ENCODE data around the gene NTM. TPM values are rescaled to one million over a fixed set of nuclear protein-coding genes. Genes with fewer than 3 reads are reported as not detected.

The NTM gene
- total RNA-seq, 1 donor from 2014 or later = not detected

- CTCF ChIA-PET = no interaction called here
- Mint-ChIP-seq H3K9me3 (no peaks in the 10 kb centered on the region), H3K4me1 (no peaks in the 10 kb centered on the region), H3K27me3 (no peaks in the 10 kb centered on the region), H3K27ac (no peak overlapping the region), H3K4me3 (no peak overlapping the region), H3K36me3 (ENCODE audit: low read depth) (no peaks in the 10 kb centered on the region)
- no peak for DNase-seq
- TF ChIP-seq CTCF (IDR thresholded peaks at IDR 0.05) = no peak
- no peak for ATAC-seq (ENCODE audit: low read depth)
- POLR2A ChIA-PET = no interaction called here
- intact Hi-C loops (cut with micrococcal nuclease) = no loop called here
Observed at GRCh38 chr11:132033051-132033450, 662.6 kb downstream of the NTM start.

- H3K27me3 Mint-ChIP-seq = no peaks in the 10 kb centered on the region
- intact Hi-C loops (cut with micrococcal nuclease) = no loop called here
Observed at GRCh38 chr11:132035228-132035627, 664.8 kb downstream of the NTM start.

DNA sequence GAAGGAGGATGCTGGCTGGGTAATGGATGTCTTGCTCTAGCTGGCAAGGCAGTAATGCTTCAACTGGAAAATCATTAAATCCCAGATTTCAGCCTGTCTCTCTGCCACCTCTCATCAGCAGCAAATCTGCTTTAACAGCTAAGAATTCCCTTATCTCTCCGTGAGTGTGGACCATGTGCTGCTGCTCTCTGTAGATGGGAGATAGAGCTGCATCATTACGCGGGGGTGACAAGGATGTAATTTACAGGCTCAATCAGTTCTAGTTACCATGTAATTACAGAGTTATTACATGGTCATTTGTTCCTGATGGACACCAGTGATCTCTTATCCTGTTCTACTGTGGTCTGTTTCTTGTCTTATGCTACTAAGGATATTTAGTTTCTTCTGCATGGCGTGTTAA is 665.4 kb downstream of the NTM start:
- Mint-ChIP-seq H3K4me3 (no peak overlapping the region), H3K4me1 (no peaks in the 10 kb centered on the region), H3K36me3 (ENCODE audit: low read depth) (no peaks in the 10 kb centered on the region), H3K27me3 (no peaks in the 10 kb centered on the region), H3K9me3 (no peaks in the 10 kb centered on the region), H3K27ac (no peak overlapping the region)
- POLR2A ChIA-PET = no interaction called here
- TF ChIP-seq CTCF (IDR thresholded peaks at IDR 0.05) = no peak
- DNase-seq (no peak), ATAC-seq (ENCODE audit: low read depth) (no peak)
- intact Hi-C loops (cut with micrococcal nuclease) = no loop called here
- CTCF ChIA-PET = no interaction called here

More at GRCh38 chr11:132035228-132035627, 664.8 kb downstream of the NTM start:
- H3K4me3 Mint-ChIP-seq = no peak overlapping the region
- H3K9me3 Mint-ChIP-seq = no peaks in the 10 kb centered on the region
- CTCF ChIA-PET = no interaction called here
- DNase-seq (no peak), ATAC-seq (ENCODE audit: low read depth) (no peak)
- no peak overlapping the region for H3K27ac Mint-ChIP-seq
- POLR2A ChIA-PET = no interaction called here
- no peak for TF ChIP-seq CTCF (IDR thresholded peaks at IDR 0.05)
- H3K4me1 Mint-ChIP-seq = no peaks in the 10 kb centered on the region
- H3K36me3 Mint-ChIP-seq (ENCODE audit: low read depth) = no peaks in the 10 kb centered on the region

DNA sequence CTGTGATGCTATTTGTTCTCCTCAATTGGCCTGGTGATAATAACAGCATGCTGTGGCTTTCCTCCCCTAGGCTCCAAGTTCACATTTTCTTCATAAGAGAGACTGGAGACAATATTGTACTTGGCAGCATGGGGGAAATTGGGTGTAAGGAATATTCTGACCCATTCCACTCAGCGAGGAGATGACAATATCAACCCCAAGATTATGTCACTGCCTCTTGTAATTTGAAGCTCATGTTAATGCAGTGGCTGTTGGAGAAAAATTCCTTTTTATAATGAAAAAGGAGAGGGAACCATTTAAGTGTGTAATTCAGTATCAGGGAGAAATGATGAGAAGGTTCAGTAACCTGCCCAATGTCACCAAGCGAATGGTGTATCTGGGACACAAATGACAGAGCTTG is 665.8 kb downstream of the NTM start:
- H3K9me3 Mint-ChIP-seq = no peaks in the 10 kb centered on the region
- H3K27me3 Mint-ChIP-seq = no peaks in the 10 kb centered on the region
- ATAC-seq (ENCODE audit: low read depth) = no peak

GRCh38 chr11:132036746-132037466 is 666.5 kb downstream of the NTM start:
- Mint-ChIP-seq H3K9me3 (no peaks in the 10 kb centered on the region), H3K4me3 (no peak overlapping the region), H3K27ac (no peak overlapping the region), H3K27me3 (no peaks in the 10 kb centered on the region), H3K36me3 (ENCODE audit: low read depth) (no peaks in the 10 kb centered on the region), H3K4me1 (no peaks in the 10 kb centered on the region)
- no peak for DNase-seq
- no peak for TF ChIP-seq CTCF (IDR thresholded peaks at IDR 0.05)
- ChIA-PET CTCF (no interaction called here), POLR2A (no interaction called here)
- intact Hi-C loops (cut with micrococcal nuclease) = no loop called here
- ATAC-seq (ENCODE audit: low read depth) = no peak

More for the DNA sequence above, 665.8 kb downstream of the NTM start:
- Mint-ChIP-seq H3K4me1 (no peaks in the 10 kb centered on the region), H3K27ac (no peak overlapping the region), H3K4me3 (no peak overlapping the region), H3K36me3 (ENCODE audit: low read depth) (no peaks in the 10 kb centered on the region)
- ChIA-PET CTCF (no interaction called here), POLR2A (no interaction called here)
- intact Hi-C loops (cut with micrococcal nuclease) = no loop called here
- TF ChIP-seq CTCF (IDR thresholded peaks at IDR 0.05) = no peak
- DNase-seq = no peak
